Activated CD8-positive, alpha-beta memory T cell treated with anti-CD3 and anti-CD28 coated beads, Interleukin-2, amount 10 ng/mL, durations not matched to agents 7 days and 5 days (primary cell): Measurements from ENCODE around the gene MRPS11. TPM values are rescaled to one million over a fixed set of nuclear protein-coding genes. Genes with fewer than 3 reads are reported as not detected.

ENCODE experiments used
- ATAC-seq: fragments of 150-1000 bp; cut with Tn5 transposase; one replicate; pipeline ENCODE4 v1.10.0; 2021; ENCODE audit warnings: moderate library complexity
- CTCF ChIA-PET: fragments of 350-600 bp; sonication (Branson Sonifier 250); formaldehyde crosslinking; loops from one replicate; lab custom pipeline; 2021; ENCODE audit warnings: antibody characterized with exemption; lab: Charles Lee
- DNase-seq: peaks from one replicate; pipeline ENCODE4 v3.0.0-alpha.2; 2020
- H3K27ac Mint-ChIP-seq: one replicate; pipeline ENCODE4 v1.8.0; 2021; ENCODE audit warnings: mild to moderate bottlenecking, mixed read lengths
- H3K27me3 Mint-ChIP-seq: one replicate; pipeline ENCODE4 v1.8.0; 2021; ENCODE audit warnings: mixed read lengths
- H3K36me3 Mint-ChIP-seq: one replicate; pipeline ENCODE4 v1.8.0; 2021; ENCODE audit warnings: mild to moderate bottlenecking, mixed read lengths
- H3K4me1 Mint-ChIP-seq: one replicate; pipeline ENCODE4 v1.8.0; 2021; ENCODE audit warnings: mixed read lengths
- H3K4me3 Mint-ChIP-seq: one replicate; pipeline ENCODE4 v1.8.0; 2021; ENCODE audit warnings: mild to moderate bottlenecking, moderate library complexity, mixed read lengths
- H3K9me3 Mint-ChIP-seq: one replicate; pipeline ENCODE4 v1.8.0; 2022; ENCODE audit warnings: low read depth, mixed read lengths
- total RNA-seq, 2 experiments: library from RNA; stranded (reverse); gene quantifications; one replicate each; pipeline ENCODE4 v1.2.3, GENCODE V29; 2021

MRPS11 gene
- total RNA-seq, 2 experiments from 2014 or later = 59.7 to 67.7 TPM

DNA sequence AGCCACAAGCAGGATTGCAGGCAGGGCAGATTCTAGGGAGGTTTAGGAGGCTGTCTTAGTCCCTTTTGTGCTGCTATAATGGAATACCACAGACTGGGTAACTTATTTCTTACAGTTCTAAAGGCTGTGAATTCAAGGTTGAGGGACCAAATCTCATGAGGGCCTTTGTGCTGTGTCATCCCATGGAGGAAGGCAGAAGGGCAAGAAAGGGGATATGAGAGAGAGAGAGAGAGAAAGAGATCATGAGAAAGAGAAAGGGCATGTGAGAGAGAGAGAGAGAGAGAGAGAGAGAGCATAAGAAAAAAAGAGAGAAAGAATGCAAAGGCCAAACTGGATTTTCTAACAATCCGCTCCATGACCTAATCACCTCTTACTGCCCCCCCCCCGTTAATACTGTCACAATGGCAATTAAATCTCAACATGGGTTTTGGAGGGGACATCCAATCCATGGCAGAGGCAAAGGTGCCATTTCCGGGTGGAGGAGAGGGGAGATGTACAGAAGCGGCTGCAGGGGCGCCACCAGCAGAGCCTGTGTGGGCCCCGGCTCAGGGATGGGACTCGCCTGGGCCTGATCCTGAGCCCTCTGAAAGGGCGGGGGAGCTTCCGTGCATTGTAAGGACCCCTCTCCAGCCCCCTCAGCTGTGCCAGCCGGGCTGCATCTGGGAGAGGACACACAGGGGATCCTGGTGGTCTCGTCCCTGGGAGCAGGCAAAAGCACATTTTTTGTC, 20.5 kb downstream of the MRPS11 start:
- Mint-ChIP-seq H3K27ac (no peak overlapping the region), H3K36me3 (no peaks in the 10 kb centered on the region), H3K4me3 (no peak overlapping the region), H3K27me3 (no peaks in the 10 kb centered on the region), H3K9me3 (no peaks in the 10 kb centered on the region), H3K4me1 (no peaks in the 10 kb centered on the region)
- DNase-seq = no peak
- CTCF ChIA-PET = no interaction called here
- ATAC-seq = no peak

DNA sequence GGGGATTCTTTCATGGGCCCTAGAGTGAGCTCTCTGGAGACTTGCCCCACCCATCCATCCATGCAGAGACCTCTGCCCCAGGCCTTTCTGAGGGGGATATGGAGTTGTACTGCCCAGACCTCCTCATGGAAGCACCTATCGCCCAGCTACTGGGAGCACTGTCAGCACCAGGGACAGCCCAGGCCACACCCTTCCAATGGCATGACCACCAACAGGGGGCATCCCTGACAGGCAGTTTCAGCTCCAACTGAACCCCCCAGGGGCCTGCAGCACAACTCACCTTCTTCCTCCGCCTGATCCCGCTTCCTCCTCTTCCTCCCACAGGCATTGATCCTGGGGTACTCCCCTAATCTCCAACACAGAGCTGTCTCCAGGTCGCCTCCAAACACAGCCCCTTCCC, 21.8 kb downstream of the MRPS11 start:
- no peaks in the 10 kb centered on the region for H3K27me3 Mint-ChIP-seq
- no peaks in the 10 kb centered on the region for H3K36me3 Mint-ChIP-seq
- no peaks in the 10 kb centered on the region for H3K9me3 Mint-ChIP-seq
- CTCF ChIA-PET = no interaction called here
- H3K27ac Mint-ChIP-seq = no peak overlapping the region
- no peaks in the 10 kb centered on the region for H3K4me1 Mint-ChIP-seq
- DNase-seq (no peak), ATAC-seq (no peak)
- H3K4me3 Mint-ChIP-seq = no peak overlapping the region

GRCh38 chr15:88490036-88490435, 22.5 kb downstream of the MRPS11 start:
- no peak for ATAC-seq
- H3K27ac Mint-ChIP-seq = no peak overlapping the region
- CTCF ChIA-PET = no interaction called here
- DNase-seq = no peak
- H3K27me3 Mint-ChIP-seq = no peaks in the 10 kb centered on the region
- no peak overlapping the region for H3K4me3 Mint-ChIP-seq
- no peaks in the 10 kb centered on the region for H3K36me3 Mint-ChIP-seq
- no peaks in the 10 kb centered on the region for H3K9me3 Mint-ChIP-seq
- H3K4me1 Mint-ChIP-seq = no peaks in the 10 kb centered on the region

DNA sequence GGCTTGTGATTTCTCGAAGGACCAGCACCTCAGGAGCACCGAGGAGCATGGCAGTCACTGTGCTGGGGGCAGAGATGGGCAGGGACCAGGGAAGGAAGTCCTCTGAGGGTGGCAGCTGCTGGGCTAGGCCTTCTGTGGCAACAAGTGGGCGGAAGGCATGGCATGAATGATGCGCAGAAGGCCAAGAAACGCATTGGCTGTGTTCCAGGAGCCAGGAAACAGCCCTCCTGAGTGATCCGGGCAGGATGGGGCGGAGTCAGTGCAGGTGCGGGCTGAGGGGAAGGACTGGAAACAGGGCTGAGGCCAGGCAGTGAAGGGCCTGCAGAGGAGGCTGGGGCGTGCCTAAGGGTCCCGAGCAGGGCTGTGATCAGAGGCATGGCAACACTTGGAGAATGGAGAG, 23.6 kb downstream of the MRPS11 start:
- Mint-ChIP-seq H3K4me3 (no peak overlapping the region), H3K27me3 (no peaks in the 10 kb centered on the region), H3K4me1 (no peaks in the 10 kb centered on the region), H3K9me3 (no peaks in the 10 kb centered on the region), H3K27ac (no peak overlapping the region), H3K36me3 (no peaks in the 10 kb centered on the region)
- DNase-seq = no peak
- CTCF ChIA-PET = no interaction called here
- ATAC-seq = no peak

DNA sequence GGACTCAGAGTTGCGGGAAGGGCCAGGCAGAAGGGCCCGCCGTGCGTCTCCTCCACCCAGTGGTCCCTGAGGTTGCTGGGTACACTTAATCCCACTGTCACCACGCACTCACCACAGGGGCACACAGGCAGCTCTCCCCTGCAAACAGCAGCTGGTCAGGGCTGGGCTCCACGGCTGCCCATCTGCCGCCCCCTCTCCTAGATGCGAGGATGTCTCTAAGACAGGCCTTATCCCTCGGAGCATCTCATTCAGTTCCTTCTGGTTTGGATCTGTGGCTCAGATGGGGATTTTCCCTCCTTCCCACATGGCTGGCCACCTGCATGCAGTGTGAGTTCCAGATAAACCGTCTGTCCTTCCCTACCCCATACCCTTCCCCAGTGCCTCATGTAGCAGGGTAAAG, 26.3 kb downstream of the MRPS11 start:
- H3K36me3 Mint-ChIP-seq = no peaks in the 10 kb centered on the region
- DNase-seq (no peak), ATAC-seq (no peak)
- H3K27me3 Mint-ChIP-seq = no peaks in the 10 kb centered on the region
- H3K4me3 Mint-ChIP-seq = no peak overlapping the region
- CTCF ChIA-PET = no interaction called here
- H3K27ac Mint-ChIP-seq = no peak overlapping the region
- no peaks in the 10 kb centered on the region for H3K4me1 Mint-ChIP-seq
- no peaks in the 10 kb centered on the region for H3K9me3 Mint-ChIP-seq

- Mint-ChIP-seq H3K27ac (no peak overlapping the region), H3K4me1 (no peaks in the 10 kb centered on the region), H3K9me3 (no peaks in the 10 kb centered on the region), H3K4me3 (no peak overlapping the region), H3K36me3 (no peaks in the 10 kb centered on the region), H3K27me3 (no peaks in the 10 kb centered on the region)
- CTCF ChIA-PET = interaction anchor here (0.6 kb wide), 1 partner anchor 1160 kb away, joined by 3 read pairs; no protein-coding TSS in a partner anchor
- ATAC-seq = no peak
- no peak for DNase-seq
These were observed 29.7 kb downstream of the MRPS11 start for GRCh38 chr15:88497109-88497765.

GRCh38 chr15:88498996-88499395, 31.5 kb downstream of the MRPS11 start:
- no peak for DNase-seq
- Mint-ChIP-seq H3K27ac (no peak overlapping the region), H3K9me3 (no peaks in the 10 kb centered on the region), H3K36me3 (no peaks in the 10 kb centered on the region), H3K4me3 (no peak overlapping the region), H3K4me1 (no peaks in the 10 kb centered on the region), H3K27me3 (no peaks in the 10 kb centered on the region)
- CTCF ChIA-PET = no interaction called here
- no peak for ATAC-seq

- CTCF ChIA-PET = no interaction called here
- DNase-seq (no peak), ATAC-seq (no peak)
- no peaks in the 10 kb centered on the region for H3K36me3 Mint-ChIP-seq
- H3K9me3 Mint-ChIP-seq = no peaks in the 10 kb centered on the region
- no peaks in the 10 kb centered on the region for H3K4me1 Mint-ChIP-seq
- H3K27me3 Mint-ChIP-seq = no peaks in the 10 kb centered on the region
- no peak overlapping the region for H3K27ac Mint-ChIP-seq
- no peak overlapping the region for H3K4me3 Mint-ChIP-seq
These were observed 36.9 kb downstream of the MRPS11 start for GRCh38 chr15:88504445-88504844.

- Mint-ChIP-seq H3K27ac (no peak overlapping the region), H3K9me3 (no peaks in the 10 kb centered on the region), H3K4me3 (no peak overlapping the region), H3K36me3 (no peaks in the 10 kb centered on the region), H3K27me3 (no peaks in the 10 kb centered on the region), H3K4me1 (peaks cover 5% of the 10 kb centered on the region)
- no peak for DNase-seq
- ATAC-seq = no peak
- CTCF ChIA-PET = interaction anchor here (0.9 kb wide), 1 partner anchor 24 kb away, joined by 3 read pairs; no protein-coding TSS in a partner anchor
These were observed 38.2 kb downstream of the MRPS11 start for GRCh38 chr15:88505721-88506120.

GRCh38 chr15:88506628-88507027, 39.1 kb downstream of the MRPS11 start:
- no peak overlapping the region for H3K4me3 Mint-ChIP-seq
- H3K9me3 Mint-ChIP-seq = no peaks in the 10 kb centered on the region
- DNase-seq (no peak), ATAC-seq (no peak)
- peaks cover 5% of the 10 kb centered on the region for H3K4me1 Mint-ChIP-seq
- H3K27me3 Mint-ChIP-seq = no peaks in the 10 kb centered on the region
- CTCF ChIA-PET = interaction anchor here (0.9 kb wide), 1 partner anchor 25 kb away, joined by 3 read pairs; no protein-coding TSS in a partner anchor
- no peak overlapping the region for H3K27ac Mint-ChIP-seq
- no peaks in the 10 kb centered on the region for H3K36me3 Mint-ChIP-seq

- Mint-ChIP-seq H3K27me3 (no peaks in the 10 kb centered on the region), H3K9me3 (no peaks in the 10 kb centered on the region), H3K36me3 (no peaks in the 10 kb centered on the region), H3K4me3 (no peak overlapping the region), H3K4me1 (peaks cover 5% of the 10 kb centered on the region), H3K27ac (no peak overlapping the region)
- ATAC-seq (no peak), DNase-seq (no peak)
- CTCF ChIA-PET = no interaction called here
These were observed 41.8 kb downstream of the MRPS11 start for GRCh38 chr15:88509321-88509720.

DNA sequence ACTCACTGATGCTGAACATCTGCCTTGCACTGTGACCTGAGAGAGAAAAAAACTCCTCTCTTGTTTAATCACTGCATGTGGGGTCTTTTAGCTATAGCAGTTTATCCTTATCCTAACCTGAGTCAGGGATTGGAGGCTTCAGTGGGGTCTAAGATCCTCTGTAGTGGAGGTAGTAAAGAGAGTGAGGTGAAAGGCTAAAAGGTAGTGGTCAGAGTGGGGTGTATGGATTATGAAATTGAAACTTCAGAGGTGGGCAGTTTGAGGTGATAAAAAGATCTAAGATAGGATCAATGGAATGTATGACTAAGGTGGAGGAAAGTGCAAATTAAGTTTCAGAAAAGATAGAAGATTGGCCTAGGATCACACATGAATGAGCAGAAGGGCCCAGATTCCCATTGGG, 42.5 kb downstream of the MRPS11 start:
- peaks cover 5% of the 10 kb centered on the region for H3K4me1 Mint-ChIP-seq
- H3K27ac Mint-ChIP-seq = no peak overlapping the region
- ATAC-seq (no peak), DNase-seq (no peak)
- CTCF ChIA-PET = no interaction called here
- H3K36me3 Mint-ChIP-seq = no peaks in the 10 kb centered on the region
- H3K4me3 Mint-ChIP-seq = no peak overlapping the region
- no peaks in the 10 kb centered on the region for H3K9me3 Mint-ChIP-seq
- no peaks in the 10 kb centered on the region for H3K27me3 Mint-ChIP-seq

DNA sequence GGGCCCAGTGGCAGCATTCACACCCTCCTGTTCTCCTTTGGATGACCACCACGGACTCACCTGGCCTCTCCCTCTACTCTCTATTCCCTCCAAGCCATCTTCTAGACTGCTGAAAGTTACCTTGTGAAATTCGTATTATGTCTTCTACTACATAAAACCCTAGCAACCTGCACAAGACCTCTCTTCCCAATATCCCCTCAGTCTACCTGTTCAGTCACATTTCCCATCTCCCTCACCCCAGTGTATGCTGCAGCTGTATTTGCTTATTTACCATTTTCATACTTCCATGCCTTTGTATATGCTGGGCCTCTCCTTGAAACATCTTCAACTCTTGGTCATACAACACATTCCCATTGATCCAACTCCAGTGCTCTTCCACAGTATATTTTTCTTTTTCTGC, 43.7 kb downstream of the MRPS11 start:
- H3K27ac Mint-ChIP-seq = no peak overlapping the region
- no peaks in the 10 kb centered on the region for H3K9me3 Mint-ChIP-seq
- peaks cover 5% of the 10 kb centered on the region for H3K4me1 Mint-ChIP-seq
- no peaks in the 10 kb centered on the region for H3K27me3 Mint-ChIP-seq
- DNase-seq = no peak
- no peaks in the 10 kb centered on the region for H3K36me3 Mint-ChIP-seq
- CTCF ChIA-PET = no interaction called here
- no peak for ATAC-seq
- no peak overlapping the region for H3K4me3 Mint-ChIP-seq

DNA sequence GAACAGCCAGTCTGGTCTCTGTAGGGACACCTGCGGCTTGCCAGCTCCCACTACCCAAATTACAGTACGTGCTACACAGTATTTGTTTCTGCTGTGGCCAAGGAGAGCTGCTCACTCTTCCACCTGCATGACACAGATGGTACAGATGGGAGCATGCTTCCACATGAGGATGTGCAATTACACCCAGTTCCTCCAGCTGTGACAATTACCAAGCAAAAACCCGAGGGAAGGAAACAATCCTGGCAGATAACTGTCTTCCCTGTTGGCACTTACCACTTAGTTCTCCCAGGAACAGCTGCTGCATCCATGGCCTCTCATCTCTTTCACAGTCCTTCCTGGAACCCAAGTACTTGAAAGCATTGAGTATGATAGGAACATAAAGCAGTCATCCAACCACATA, 44.6 kb downstream of the MRPS11 start:
- CTCF ChIA-PET = no interaction called here
- no peak for ATAC-seq
- Mint-ChIP-seq H3K4me1 (peaks cover 5% of the 10 kb centered on the region), H3K27me3 (no peaks in the 10 kb centered on the region), H3K4me3 (no peak overlapping the region), H3K27ac (no peak overlapping the region), H3K9me3 (no peaks in the 10 kb centered on the region), H3K36me3 (no peaks in the 10 kb centered on the region)
- no peak for DNase-seq
